Left lung (tissue), 10 donors: Measurements from ENCODE around the gene TRIM37. TPM values are rescaled to one million over a fixed set of nuclear protein-coding genes. Genes with fewer than 3 reads are reported as not detected.
A peak's percentile ranks its signal among the peaks of the same experiment; 100 is the strongest.

Experiments used
- ATAC-seq: fragments of 200-7000 bp; cut with Tn5 transposase; one replicate; pipeline ENCODE4 v1.9.1; 2020; ENCODE audit warnings: moderate library complexity
- DNase-seq, 4 donors: peaks; one replicate each; pipeline ENCODE4 v3.0.0-alpha.2; 2013 to 2020
- H3K27ac ChIP-seq, 2 donors: fragments of 200-600 bp; sonication (generic) in 1 of 2; one replicate each; pipeline versions ENCODE4 v1.5.0 to v1.8.0; 2020 to 2021
- H3K27me3 ChIP-seq, 2 donors: fragments of 200-600 bp; sonication (generic) in 1 of 2; one replicate each; pipeline versions ENCODE4 v1.5.0 to v1.8.0; 2020 to 2021
- H3K36me3 ChIP-seq, 2 donors: fragments of 200-600 bp; sonication (generic) in 1 of 2; one replicate each; pipeline versions ENCODE4 v1.5.0 to v1.8.0; 2020 to 2021
- H3K4me1 ChIP-seq, 2 donors: fragments of 200-600 bp; one replicate each; pipeline ENCODE4 v1.8.0; 2021
- H3K4me3 ChIP-seq, 2 donors: fragments of 200-600 bp; sonication (generic) in 1 of 2; one replicate each; pipeline versions ENCODE4 v1.5.0 to v1.8.0; 2020 to 2021; ENCODE audit warnings: mild to moderate bottlenecking in 1 of 2
- H3K9me3 ChIP-seq, 2 donors: fragments of 200-600 bp; sonication (generic) in 1 of 2; one replicate each; pipeline versions ENCODE4 v1.5.0 to v1.8.0; 2020 to 2021
- CTCF ChIP-seq, 2 donors: fragments of 200-600 bp; sonication (generic) in 1 of 2; IDR thresholded peaks; one replicate each; pipeline versions ENCODE4 v1.5.0 to v1.8.0; 2021; ENCODE audit warnings: antibody characterized with exemption in 2 of 2
- intact Hi-C, 2 donors: fragments of 100-400 bp; cut with DNase I; formaldehyde crosslinking; loops; one replicate each; pipeline versions ENCODE4 v1.11.2 to v1.14.2; 2022
- polyA plus RNA-seq, 6 donors: library from polyadenylated mRNA; unstranded; fragments of 120-200 nt; gene quantifications; one replicate each; pipeline ENCODE4 v1.2.1, GENCODE V29; 2013; ENCODE audit not compliant: insufficient read length in 6 of 6
- total RNA-seq, 2 donors: library from RNA; stranded (reverse); fragmentation: NEBNext Ultra II Directional; extraction: Animal tissue kit (Norgen Biotek cat#: 25700); gene quantifications; one replicate each; pipeline ENCODE4 v1.2.1, GENCODE V29; 2021
- donor health status: DM: no; HTN: yes; CAD: no.
- donor health status: DM: no; HTN: no; CAD: no.

Gene TRIM37
- total and polyA plus RNA-seq, 8 donors: 17.0 to 23.3 (median 21.4) TPM

- Histone ChIP-seq H3K27me3 (no peaks in the 10 kb centered on the region), H3K4me3 (no peak overlapping the region), H3K4me1 (no peaks in the 10 kb centered on the region), H3K27ac (no peak overlapping the region), H3K36me3 (peaks cover 0 to 96% of the 10 kb centered on the region in 2 donors), H3K9me3 (no peaks in the 10 kb centered on the region)
- no peak for ATAC-seq
- intact Hi-C loops: no loop called here
- no peak for TF ChIP-seq CTCF (IDR thresholded peaks at IDR 0.05)
- DNase-seq: no peak
Observed at GRCh38 chr17:59046192-59046591, 60.5 kb downstream of the TRIM37 start.

GRCh38 chr17:59038734-59039133, 67.9 kb downstream of the TRIM37 start:
- DNase-seq (no peak), ATAC-seq (peak; percentile 17)
- H3K27me3 ChIP-seq: no peaks in the 10 kb centered on the region
- no peak overlapping the region for H3K4me3 ChIP-seq
- peaks cover 0 to 77% of the 10 kb centered on the region in 2 donors for H3K36me3 ChIP-seq
- TF ChIP-seq CTCF (IDR thresholded peaks at IDR 0.05): no peak
- intact Hi-C loops: no loop called here
- H3K9me3 ChIP-seq: no peaks in the 10 kb centered on the region
- H3K27ac ChIP-seq: no peak overlapping the region
- no peaks in the 10 kb centered on the region for H3K4me1 ChIP-seq

GRCh38 chr17:59037960-59038359, 68.7 kb downstream of the TRIM37 start:
- H3K27ac ChIP-seq: no peak overlapping the region
- ATAC-seq: no peak

GRCh38 chr17:59030811-59031210, 75.9 kb downstream of the TRIM37 start:
- intact Hi-C loops: no loop called here
- TF ChIP-seq CTCF (IDR thresholded peaks at IDR 0.05): no peak
- Histone ChIP-seq H3K27ac (no peak overlapping the region), H3K4me3 (no peak overlapping the region), H3K27me3 (no peaks in the 10 kb centered on the region), H3K9me3 (no peaks in the 10 kb centered on the region), H3K36me3 (peaks cover 0 to 35% of the 10 kb centered on the region in 2 donors), H3K4me1 (peaks cover 9 to 11% of the 10 kb centered on the region in 2 donors)
- DNase-seq (no peak), ATAC-seq (no peak)

More at GRCh38 chr17:59037960-59038359, 68.7 kb downstream of the TRIM37 start:
- H3K4me1 ChIP-seq: no peaks in the 10 kb centered on the region
- H3K4me3 ChIP-seq: no peak overlapping the region
- no peaks in the 10 kb centered on the region for H3K9me3 ChIP-seq
- no peaks in the 10 kb centered on the region for H3K27me3 ChIP-seq
- TF ChIP-seq CTCF (IDR thresholded peaks at IDR 0.05): no peak
- no peak for DNase-seq
- intact Hi-C loops: no loop called here
- peaks cover 0 to 77% of the 10 kb centered on the region in 2 donors for H3K36me3 ChIP-seq

GRCh38 chr17:59028328-59028727, 78.4 kb downstream of the TRIM37 start:
- Histone ChIP-seq H3K9me3 (no peaks in the 10 kb centered on the region), H3K4me1 (peaks cover 9 to 11% of the 10 kb centered on the region in 2 donors), H3K27me3 (no peaks in the 10 kb centered on the region), H3K36me3 (peaks cover 0 to 20% of the 10 kb centered on the region in 2 donors), H3K27ac (no peak overlapping the region), H3K4me3 (no peak overlapping the region)
- TF ChIP-seq CTCF (IDR thresholded peaks at IDR 0.05): no peak
- ATAC-seq (no peak), DNase-seq (no peak)
- intact Hi-C loops: no loop called here
